Heart left ventricle (tissue), 13 donors: ENCODE results near the gene HTR4.

Experiments
- POLR2A ChIP-seq, 2 donors: fragments of 450-650 bp; IDR thresholded peaks; one replicate each; pipeline ENCODE4 v1.6.1; 2017; ENCODE audit warnings: antibody characterized with exemption in 2 of 2, mild to moderate bottlenecking in 2 of 2, moderate library complexity in 2 of 2
- TF ChIP-seq, protein P1 (sequence below), 12 donors: fragments of 200-600 bp; sonication (generic) in 4 of 12; IDR thresholded peaks; one replicate each; pipeline versions ENCODE4 v1.5.0 to v1.8.0; 2018 to 2022; ENCODE audit warnings: antibody characterized with exemption in 12 of 12, mild to moderate bottlenecking in 5 of 12
- donor health status: ischemic (EF 13 %, LVEDD 7.1; RV severe dilation, severe dysfunction).
- donor health status: DM: no; HTN: yes; CAD: no.
- donor health status: DM: no; HTN: no; CAD: no.
- donor health status: ischemic (EF 25% LVEDD 6.9; RV normal size, moderate dysfunction).
- donor health status: ischemic (EF 25% LVEDD 5.7; RV mildly dilated, moderate dysfunction).
- donor health status: ischemic (EF 35%, LVEDD 5.7; RV mildly dilated, moderate dysfunction).
- donor health status: nonischemic (EF 11% LVEDD 7.7; RV severe dilation, severe dysfunction).
- donor health status: DM: yes; HTN: yes; CAD: no.
- donor health status: PGD.
- donor health status: ischemic (EF 29% LVEDD 5.4; RV normal size, mild dysfunction).
- donor health status: nonischemic (EF 23%, LVEDD 6.1; RV moderate dilation, normal function).

DNA sequence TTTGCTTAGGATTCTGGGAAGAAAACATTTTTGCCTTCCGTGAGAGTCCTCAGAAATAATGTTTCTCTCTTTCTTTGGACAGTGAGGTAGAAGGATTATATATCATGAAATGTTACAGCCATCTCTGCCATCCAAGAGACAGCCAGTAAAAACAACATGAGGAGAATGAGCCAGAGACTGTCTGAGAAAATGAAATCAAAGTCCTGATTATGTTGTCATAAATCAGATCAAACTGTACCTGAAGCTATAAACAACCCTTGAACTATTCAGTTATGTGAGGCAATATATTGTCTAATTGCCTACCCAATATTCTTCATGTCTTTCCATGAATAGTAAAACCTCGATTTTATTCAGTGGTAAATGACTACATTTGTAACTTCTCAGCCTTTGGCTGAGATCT, 9.2 kb upstream of the HTR4 start:
- TF ChIP-seq, protein P1, sequence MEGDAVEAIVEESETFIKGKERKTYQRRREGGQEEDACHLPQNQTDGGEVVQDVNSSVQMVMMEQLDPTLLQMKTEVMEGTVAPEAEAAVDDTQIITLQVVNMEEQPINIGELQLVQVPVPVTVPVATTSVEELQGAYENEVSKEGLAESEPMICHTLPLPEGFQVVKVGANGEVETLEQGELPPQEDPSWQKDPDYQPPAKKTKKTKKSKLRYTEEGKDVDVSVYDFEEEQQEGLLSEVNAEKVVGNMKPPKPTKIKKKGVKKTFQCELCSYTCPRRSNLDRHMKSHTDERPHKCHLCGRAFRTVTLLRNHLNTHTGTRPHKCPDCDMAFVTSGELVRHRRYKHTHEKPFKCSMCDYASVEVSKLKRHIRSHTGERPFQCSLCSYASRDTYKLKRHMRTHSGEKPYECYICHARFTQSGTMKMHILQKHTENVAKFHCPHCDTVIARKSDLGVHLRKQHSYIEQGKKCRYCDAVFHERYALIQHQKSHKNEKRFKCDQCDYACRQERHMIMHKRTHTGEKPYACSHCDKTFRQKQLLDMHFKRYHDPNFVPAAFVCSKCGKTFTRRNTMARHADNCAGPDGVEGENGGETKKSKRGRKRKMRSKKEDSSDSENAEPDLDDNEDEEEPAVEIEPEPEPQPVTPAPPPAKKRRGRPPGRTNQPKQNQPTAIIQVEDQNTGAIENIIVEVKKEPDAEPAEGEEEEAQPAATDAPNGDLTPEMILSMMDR (IDR thresholded peaks at IDR 0.05), result no peak
- TF ChIP-seq POLR2A (IDR thresholded peaks at IDR 0.05), result no peak
